HepG2 (cell line): Measurements from ENCODE around the gene SP140L. TPM values are rescaled to one million over a fixed set of nuclear protein-coding genes. Genes with fewer than 3 reads are reported as not detected.

ENCODE experiments used
- ATAC-seq: fragments of 200-7000 bp; cut with Tn5 transposase; 3 replicates; pipeline ENCODE4 v1.9.1; 2020; ENCODE audit warnings: mild to moderate bottlenecking, moderate library complexity
- BruUV-seq: library from RNA; stranded (reverse); fragments of 400-500 nt; replicated peaks from 2 replicates; lab custom pipeline; 2021; lab: Mats Ljungman, UMichigan
- CTCF ChIA-PET: fragments of 300-600 bp; formaldehyde crosslinking; extraction: SDS; loops from one replicate; lab custom pipeline; 2021; ENCODE audit warnings: low total read pairs, inconsistent platforms, low intra/inter-chr PET ratio; lab: Yijun Ruan, JAX
- POLR2A ChIA-PET: fragments of 350-600 bp; sonication (Branson Sonifier 250); formaldehyde crosslinking; loops from one replicate; lab custom pipeline; 2020; ENCODE audit warnings: antibody characterized with exemption, inconsistent platforms; lab: Yijun Ruan, JAX
- DNase-seq: peaks from one replicate; pipeline ENCODE4 v3.0.0-alpha.2; 2015; ENCODE audit warnings: low spot score
- FAIRE-seq: peaks from 3 replicates; lab custom pipeline; 2011; peaks lifted over from hg19 to GRCh38; lab: Jason Lieb, UNC
- H2AFZ ChIP-seq: one replicate; pipeline ENCODE4 v1.6.1; 2011; ENCODE audit warnings: low read length, inconsistent platforms
- H3K27ac ChIP-seq: fragments of 300-600 bp; 3 replicates; pipeline ENCODE4 v1.8.0; 2011; ENCODE audit warnings: mixed run types, mild to moderate bottlenecking, mixed read lengths, low read length, inconsistent platforms; ENCODE audit not compliant: insufficient read depth; ENCODE audit errors: extremely low read length
- H3K27me3 ChIP-seq, 2 experiments: fragments of 200-600 bp in 1 of 2; 2 replicates in 1 of 2; 3 replicates in 1 of 2; pipeline versions ENCODE4 v1.6.0 to v1.8.0; 2011; ENCODE audit warnings: low read length in 2 of 2, mild to moderate bottlenecking in 2 of 2, moderate library complexity in 2 of 2, inconsistent platforms in 1 of 2; ENCODE audit not compliant: insufficient read depth in 2 of 2, control insufficient read depth in 1 of 2
- H3K36me3 ChIP-seq, 2 experiments: fragments of 200-600 bp in 1 of 2; replicated peaks in 1 of 2; 2 replicates in 1 of 2; 3 replicates in 1 of 2; pipeline versions ENCODE4 v1.5.1 to v1.8.0; 2011; ENCODE audit warnings: low read length in 2 of 2, inconsistent platforms in 1 of 2; ENCODE audit not compliant: insufficient read depth in 2 of 2, control insufficient read depth in 1 of 2
- H3K4me1 ChIP-seq: 2 replicates; pipeline ENCODE4 v1.5.1; 2012; ENCODE audit warnings: low read length, inconsistent platforms; ENCODE audit not compliant: insufficient read depth
- H3K4me2 ChIP-seq: 2 replicates; pipeline ENCODE4 v1.6.0; 2011; ENCODE audit warnings: low read depth, low read length, inconsistent platforms
- H3K4me3 ChIP-seq, 3 experiments: fragments of 200-600 bp in 1 of 3; sonication (generic), shearing (Covaris generic) in 1 of 3; replicated peaks in 1 of 3; 2 replicates each; pipeline ENCODE4 v1.5.1; 2011 to 2016; ENCODE audit warnings: low read length in 3 of 3, inconsistent platforms in 2 of 3, low read depth in 2 of 3, mild to moderate bottlenecking in 2 of 3, control low read depth in 1 of 3, mixed read lengths in 1 of 3; ENCODE audit not compliant: insufficient read depth in 1 of 3
- H3K79me2 ChIP-seq: one replicate; pipeline ENCODE4 v1.6.1; 2011; ENCODE audit warnings: low read length, inconsistent platforms; ENCODE audit not compliant: insufficient read depth
- H3K9ac ChIP-seq: 2 replicates; pipeline ENCODE4 v1.6.0; 2011; ENCODE audit warnings: mild to moderate bottlenecking, low read depth, low read length, inconsistent platforms; ENCODE audit not compliant: insufficient read depth
- H3K9me3 ChIP-seq: 2 replicates; pipeline ENCODE4 v1.5.1; 2012; ENCODE audit warnings: mild to moderate bottlenecking, low read length
- H4K20me1 ChIP-seq: 2 replicates; pipeline ENCODE4 v1.6.0; 2011; ENCODE audit warnings: inconsistent platforms, mild to moderate bottlenecking, low read length, moderate library complexity; ENCODE audit not compliant: insufficient read depth
- AHR ChIP-seq: IDR thresholded peaks from 2 replicates; pipeline ENCODE4 v1.6.1; 2018; ENCODE audit warnings: missing genetic modification reagents, missing compliant biosample characterization
- HNRNPH1 ChIP-seq: fragments of 200-400 bp; formaldehyde crosslinking; optimal IDR thresholded peaks from 2 replicates; pipeline ENCODE3; 2017; ENCODE audit warnings: mild to moderate bottlenecking, low read depth, low read length
- NCOA1 ChIP-seq: sonication (generic); formaldehyde crosslinking; IDR thresholded peaks from 2 replicates; pipeline ENCODE4 v1.9.0; 2021; ENCODE audit warnings: missing genetic modification reagents
- ZKSCAN1 ChIP-seq: fragments of 150-350 bp; IDR thresholded peaks from 2 replicates; pipeline ENCODE4 v1.6.1; 2014; ENCODE audit warnings: low read length
- ZNF280B ChIP-seq: sonication (generic); formaldehyde crosslinking; IDR thresholded peaks from 2 replicates; pipeline ENCODE4 v1.5.0; 2020; ENCODE audit warnings: missing genetic modification reagents, mild to moderate bottlenecking, borderline replicate concordance
- ZNF512 ChIP-seq: sonication (generic); formaldehyde crosslinking; IDR thresholded peaks from 2 replicates; pipeline ENCODE4 v1.4.0; 2020; ENCODE audit warnings: mild to moderate bottlenecking, missing genetic modification reagents
- ZNF558 ChIP-seq: sonication (generic); formaldehyde crosslinking; IDR thresholded peaks from 2 replicates; pipeline ENCODE4 v1.9.0; 2022; ENCODE audit warnings: mild to moderate bottlenecking, missing genetic modification reagents, borderline replicate concordance
- ZNF770 ChIP-seq: sonication (generic); formaldehyde crosslinking; IDR thresholded peaks from 2 replicates; pipeline ENCODE4 v1.5.0; 2020; ENCODE audit warnings: mild to moderate bottlenecking, missing genetic modification reagents
- ZNF782 ChIP-seq: sonication (generic); formaldehyde crosslinking; IDR thresholded peaks from 2 replicates; pipeline ENCODE4 v1.4.0; 2020; ENCODE audit warnings: missing genetic modification reagents, mild to moderate bottlenecking, borderline replicate concordance
- WGBS: methylation state at CpG from one replicate; pipeline ENCODE4 v1.1.6; 2017; ENCODE audit warnings: low lambda C conversion rate; 5-methylcytosine and 5-hydroxymethylcytosine counted together
- in situ Hi-C: cut with HindIII; loops from 2 replicates; pipeline ENCODE4 v1.10.0; 2017; ENCODE audit warnings: low pct_unique_long_range_greater_than_20kb; ENCODE audit not compliant: extremely low pct_ligation_motif_present
- intact Hi-C: fragments of 100-400 bp; cut with micrococcal nuclease; formaldehyde crosslinking; loops from one replicate; pipeline ENCODE4 v1.10.0; 2022; ENCODE audit not compliant: unreplicated experiment
- polyA plus RNA-seq, 8 experiments: library from polyadenylated mRNA; depleted of rRNA in 3 of 8; stranded (reverse) in 7 of 8; unstranded in 1 of 8; fragments of >200 nt; fragmentation: Illumina TruSeq in 4 of 8; extraction: Trizol in 4 of 8; gene quantifications; 2 replicates each; pipeline versions ENCODE4 v1.2.1 to v1.2.3, GENCODE V29; 2011 to 2016; ENCODE audit warnings: low read depth in 4 of 8, missing spikeins in 1 of 8, mixed read lengths in 1 of 8; ENCODE audit not compliant: insufficient read depth in 1 of 8
- total RNA-seq, 5 experiments: library from RNA; depleted of rRNA; stranded (reverse); fragments of >200 nt; fragmentation: Illumina TruSeq; extraction: Trizol; gene quantifications; 2 replicates each; pipeline ENCODE4 v1.2.3, GENCODE V29; 2016; ENCODE audit warnings: low read depth in 1 of 5
- TF ChIP-seq, protein P1 (sequence below): sonication (generic); formaldehyde crosslinking; IDR thresholded peaks from 2 replicates; pipeline ENCODE4 v1.4.0; 2020; ENCODE audit warnings: mild to moderate bottlenecking, low read depth, missing genetic modification reagents

Gene SP140L
- total and polyA plus RNA-seq, 2 of the 13 experiments (the other 11 are each of a cell fraction or from before 2014, with no cell fraction given) = 10.9 to 17.5 TPM

GRCh38 chr2:230312638-230313037, 14.4 kb upstream of the SP140L start (continued):
- TF ChIP-seq NCOA1 (CRISPR knock-in tag) = no peak
- no peak for TF ChIP-seq AHR (CRISPR knock-in tag)
- TF ChIP-seq, protein P1, sequence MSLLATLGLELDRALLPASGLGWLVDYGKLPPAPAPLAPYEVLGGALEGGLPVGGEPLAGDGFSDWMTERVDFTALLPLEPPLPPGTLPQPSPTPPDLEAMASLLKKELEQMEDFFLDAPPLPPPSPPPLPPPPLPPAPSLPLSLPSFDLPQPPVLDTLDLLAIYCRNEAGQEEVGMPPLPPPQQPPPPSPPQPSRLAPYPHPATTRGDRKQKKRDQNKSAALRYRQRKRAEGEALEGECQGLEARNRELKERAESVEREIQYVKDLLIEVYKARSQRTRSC = no peak
- TF ChIP-seq ZKSCAN1 = no peak
- TF ChIP-seq ZNF782 (CRISPR knock-in tag) = no peak

GRCh38 chr2:230317366-230317765, 9.6 kb upstream of the SP140L start:
- ChIA-PET POLR2A (interaction anchor here (1.5 kb wide), 1 partner anchor 10 kb away, joined by 4 read pairs; the partner anchor contains the start of gene SP140L), CTCF (no interaction called here)
- no peak overlapping the region for H3K27ac ChIP-seq
- BruUV-seq = no TSS peak
- DNase-seq = no peak
- H4K20me1 ChIP-seq = no peaks in the 10 kb centered on the region
- H2AFZ ChIP-seq = no peak overlapping the region
- H3K4me2 ChIP-seq = no peak overlapping the region
- intact Hi-C loops (no loop called here), in situ Hi-C loops (no loop called here)
- H3K9ac ChIP-seq = no peak overlapping the region
- H3K79me2 ChIP-seq = no peaks in the 10 kb centered on the region
- peaks cover 0 to 18% of the 10 kb centered on the region in 2 experiments; a peak in 1 of 5 replicates for H3K27me3 ChIP-seq
- ATAC-seq = no peak
- no peak overlapping the region for H3K4me3 ChIP-seq
- FAIRE-seq = no peak
- H3K36me3 ChIP-seq = no peaks in the 10 kb centered on the region
- no peak for TF ChIP-seq ZNF512 (CRISPR knock-in tag)
- TF ChIP-seq ZNF280B (CRISPR knock-in tag) = no peak
- no peak for TF ChIP-seq ZNF558 (CRISPR knock-in tag)
- no peak for TF ChIP-seq ZNF770 (CRISPR knock-in tag)
- no peak for TF ChIP-seq HNRNPH1
- TF ChIP-seq ZKSCAN1 = no peak
- H3K4me1 ChIP-seq = no peaks in the 10 kb centered on the region; the same call in 1 of the 2 replicates
- 25% methylated on average over 1 of the region's 3 CpGs for WGBS
- H3K9me3 ChIP-seq = no peaks in the 10 kb centered on the region
